ENCODE measurements around the gene LBR. TPM values are rescaled to one million over a fixed set of nuclear protein-coding genes. Genes with fewer than 3 reads are reported as not detected.

LBR gene
- total RNA-seq, 1 donor from 2014 or later, result 56.4 TPM

DNA sequence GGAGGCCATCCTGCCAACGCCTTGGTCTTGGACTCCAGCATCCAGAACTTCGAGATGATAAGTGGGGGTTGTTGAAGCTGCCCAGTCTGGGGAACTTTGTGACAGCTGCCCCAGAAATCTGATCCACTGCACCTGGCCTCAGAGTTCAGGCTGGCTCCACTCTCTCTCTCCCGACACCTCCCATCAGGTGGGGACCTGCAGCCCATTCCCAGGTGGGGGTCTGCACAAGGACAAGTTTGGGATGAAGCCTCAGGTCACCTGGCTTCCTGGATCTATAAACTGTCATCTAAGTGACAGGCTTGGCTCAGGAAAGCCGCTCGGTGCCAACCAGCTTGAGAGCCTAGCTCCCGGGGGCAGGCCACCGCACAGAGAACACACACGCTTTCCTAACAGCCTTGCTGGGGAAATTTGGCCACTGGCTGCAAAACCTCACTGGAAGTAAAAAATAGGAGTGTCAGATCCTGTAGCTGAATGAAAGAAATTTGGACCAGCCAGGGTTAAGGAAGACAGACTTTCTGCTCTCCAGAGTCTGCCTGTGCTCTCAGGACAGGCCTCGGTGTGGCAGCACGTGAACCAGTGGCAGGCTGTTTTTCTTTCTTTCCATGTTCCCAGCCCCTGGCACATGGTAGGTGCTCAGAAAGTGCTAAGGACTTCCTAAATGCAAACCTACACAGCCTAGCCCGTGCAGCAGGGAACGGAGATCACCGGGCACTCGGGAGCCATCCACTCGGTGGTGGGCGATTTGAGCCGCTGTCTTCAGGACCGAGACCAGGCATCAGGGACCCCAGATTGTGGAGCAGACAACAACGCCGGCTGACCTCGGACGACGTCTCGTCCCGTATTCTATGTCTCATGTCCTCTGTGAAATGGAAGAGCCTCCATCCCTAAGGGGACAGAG is 42.6 kb upstream of the LBR start:
- no peaks in the 10 kb centered on the region for H3K27me3 ChIP-seq (ENCODE audit: low read depth)
- TF ChIP-seq, protein P1, sequence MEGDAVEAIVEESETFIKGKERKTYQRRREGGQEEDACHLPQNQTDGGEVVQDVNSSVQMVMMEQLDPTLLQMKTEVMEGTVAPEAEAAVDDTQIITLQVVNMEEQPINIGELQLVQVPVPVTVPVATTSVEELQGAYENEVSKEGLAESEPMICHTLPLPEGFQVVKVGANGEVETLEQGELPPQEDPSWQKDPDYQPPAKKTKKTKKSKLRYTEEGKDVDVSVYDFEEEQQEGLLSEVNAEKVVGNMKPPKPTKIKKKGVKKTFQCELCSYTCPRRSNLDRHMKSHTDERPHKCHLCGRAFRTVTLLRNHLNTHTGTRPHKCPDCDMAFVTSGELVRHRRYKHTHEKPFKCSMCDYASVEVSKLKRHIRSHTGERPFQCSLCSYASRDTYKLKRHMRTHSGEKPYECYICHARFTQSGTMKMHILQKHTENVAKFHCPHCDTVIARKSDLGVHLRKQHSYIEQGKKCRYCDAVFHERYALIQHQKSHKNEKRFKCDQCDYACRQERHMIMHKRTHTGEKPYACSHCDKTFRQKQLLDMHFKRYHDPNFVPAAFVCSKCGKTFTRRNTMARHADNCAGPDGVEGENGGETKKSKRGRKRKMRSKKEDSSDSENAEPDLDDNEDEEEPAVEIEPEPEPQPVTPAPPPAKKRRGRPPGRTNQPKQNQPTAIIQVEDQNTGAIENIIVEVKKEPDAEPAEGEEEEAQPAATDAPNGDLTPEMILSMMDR (IDR thresholded peaks at IDR 0.05), result no peak
- intact Hi-C loops (cut with DNase I), result loop anchor here (10.0 kb wide), 1 partner anchor 504 kb away; no protein-coding TSS in a partner anchor
- no peaks in the 10 kb centered on the region for H3K9me3 ChIP-seq
- no peak overlapping the region for H3K27ac ChIP-seq
- DNase-seq, result no peak
- peaks cover 29% of the 10 kb centered on the region for H3K4me1 ChIP-seq
- no peak overlapping the region for H3K4me3 ChIP-seq
- no peaks in the 10 kb centered on the region for H3K36me3 ChIP-seq
- ATAC-seq, result no peak

DNA sequence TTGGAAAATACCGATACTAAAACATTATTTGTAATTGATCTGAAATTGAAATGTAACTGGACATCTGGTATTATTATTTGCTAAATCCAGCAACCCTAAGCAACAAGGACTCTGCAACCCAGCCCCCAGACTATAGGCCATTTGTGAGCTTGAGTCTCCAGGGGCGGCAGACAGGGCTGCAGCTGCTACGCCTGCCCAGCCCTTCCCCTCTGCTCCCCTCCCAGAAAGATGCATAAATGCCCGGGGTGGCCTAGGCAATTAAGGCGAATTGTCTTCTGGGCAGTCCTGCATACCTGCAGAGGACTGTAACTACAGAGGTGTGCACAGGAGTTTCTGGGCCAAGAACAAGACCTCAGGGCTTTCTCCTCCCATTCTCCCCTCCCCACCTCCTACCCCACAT is 41.2 kb upstream of the LBR start:
- Histone ChIP-seq H3K27ac (no peak overlapping the region), H3K36me3 (no peaks in the 10 kb centered on the region), H3K27me3 (ENCODE audit: low read depth) (no peaks in the 10 kb centered on the region), H3K4me1 (peaks cover 19% of the 10 kb centered on the region), H3K4me3 (no peak overlapping the region), H3K9me3 (no peaks in the 10 kb centered on the region)
- intact Hi-C loops (cut with DNase I), result no loop called here
- ATAC-seq, result no peak
- no peak for DNase-seq
- TF ChIP-seq, protein P1 (IDR thresholded peaks at IDR 0.05), result no peak

GRCh38 chr1:225468270-225469020 is 40.6 kb upstream of the LBR start:
- Histone ChIP-seq H3K27me3 (ENCODE audit: low read depth) (no peaks in the 10 kb centered on the region), H3K4me3 (peak overlapping the region; percentile 54), H3K27ac (peak overlapping the region; percentile 95), H3K36me3 (no peaks in the 10 kb centered on the region), H3K9me3 (no peaks in the 10 kb centered on the region), H3K4me1 (peaks cover 24% of the 10 kb centered on the region)
- DNase-seq (no peak), ATAC-seq (no peak)
- TF ChIP-seq, protein P1 (IDR thresholded peaks at IDR 0.05), result no peak
- intact Hi-C loops (cut with DNase I), result no loop called here

DNA sequence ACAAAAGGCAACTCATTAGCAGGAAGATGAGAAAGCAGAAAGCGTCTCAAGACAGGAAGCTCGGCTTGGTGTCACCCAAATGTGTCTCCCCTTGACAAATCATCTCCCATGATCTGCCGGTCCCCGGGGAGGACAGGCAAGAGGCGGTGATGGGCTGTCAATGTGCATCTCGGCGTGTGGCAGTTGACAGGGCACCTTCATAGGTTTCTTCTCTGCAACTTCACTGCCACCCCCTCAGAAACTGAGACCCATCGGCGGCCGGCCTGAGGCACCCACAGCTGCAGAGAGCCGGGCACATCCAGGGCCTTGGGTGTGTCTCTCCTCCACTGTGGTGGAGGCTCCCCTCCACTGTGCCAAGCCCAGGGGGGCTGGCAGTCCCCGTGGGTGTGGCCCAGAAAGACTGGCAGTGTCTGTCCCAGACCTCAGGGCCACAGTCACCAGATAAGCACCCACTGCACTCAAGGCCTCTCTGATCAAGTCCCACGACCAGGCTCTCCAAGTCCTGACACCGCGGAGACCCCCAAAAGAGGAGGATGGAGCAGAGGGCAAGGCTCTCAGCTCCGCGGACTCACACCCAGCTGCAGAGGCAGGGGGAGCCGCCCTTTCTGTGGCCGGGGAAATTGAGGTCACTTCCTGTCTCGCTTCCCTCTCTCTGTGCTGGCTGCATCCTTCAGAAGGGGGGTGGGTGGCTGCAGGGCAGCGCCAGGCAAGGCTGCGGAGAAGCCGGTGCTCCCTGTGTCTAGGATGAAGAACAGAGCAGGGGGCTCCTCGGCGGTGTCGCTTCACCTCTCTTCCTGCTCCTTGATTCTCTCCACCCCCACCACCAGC is 39.6 kb upstream of the LBR start:
- H3K36me3 ChIP-seq, result no peaks in the 10 kb centered on the region
- peak; percentile 91 to 92 for ATAC-seq
- no peaks in the 10 kb centered on the region for H3K27me3 ChIP-seq (ENCODE audit: low read depth)
- peak overlapping the region; percentile 95 for H3K27ac ChIP-seq
- DNase-seq, result peak; percentile 88
- peaks cover 30% of the 10 kb centered on the region for H3K4me1 ChIP-seq
- H3K4me3 ChIP-seq, result peak overlapping the region; percentile 54
- TF ChIP-seq, protein P1 (IDR thresholded peaks at IDR 0.05), result no peak
- no peaks in the 10 kb centered on the region for H3K9me3 ChIP-seq
- intact Hi-C loops (cut with DNase I), result no loop called here

DNA sequence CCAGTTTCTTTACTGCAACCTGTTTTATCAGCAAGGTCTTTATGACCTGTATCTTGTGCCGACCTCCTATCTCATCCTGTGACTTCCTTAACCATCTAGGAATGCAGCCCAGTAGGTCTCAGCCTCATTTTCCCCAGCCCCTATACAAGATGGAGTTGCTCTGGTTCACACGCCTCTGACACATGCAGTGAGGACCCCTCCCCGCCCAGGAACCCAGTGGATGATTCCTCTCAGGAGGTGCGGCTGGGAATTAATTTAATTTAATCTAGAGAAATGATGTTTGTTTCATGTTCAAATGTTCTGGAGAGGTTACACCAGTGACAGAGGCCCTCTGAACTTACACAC is 39.0 kb upstream of the LBR start:
- Histone ChIP-seq H3K27me3 (ENCODE audit: low read depth) (no peaks in the 10 kb centered on the region), H3K9me3 (no peaks in the 10 kb centered on the region), H3K4me1 (peaks cover 30% of the 10 kb centered on the region), H3K27ac (peak overlapping the region; percentile 95), H3K4me3 (peak overlapping the region; percentile 54), H3K36me3 (no peaks in the 10 kb centered on the region)
- TF ChIP-seq, protein P1 (IDR thresholded peaks at IDR 0.05), result no peak
- DNase-seq, result no peak
- intact Hi-C loops (cut with DNase I), result no loop called here
- no peak for ATAC-seq

Data from lower lobe of right lung (tissue), 2 donors.